GDM1 (cell line): ENCODE data around the gene RAB27B.
"Not testable (repeated sequence)": the region's sequence is repeated elsewhere in the genome, so short reads cannot be mapped to it uniquely, and the experiment has no call there.

ENCODE experiments used
- DNase-seq: peaks from one replicate; lab custom pipeline; 2025; lab: John Stamatoyannopoulos, UW

RAB27B gene

GRCh38 chr18:54828281-54828881 is at the start of gene RAB27B:
Gene RAB27B, plus strand, starts transcription at chr18:54828477. Its CDS starts 49,109 bp downstream, at chr18:54877586.
- DNase-seq: no peak

- no peak for DNase-seq
These were observed 47.9 kb upstream of the RAB27B start for GRCh38 chr18:54780285-54780861.

GRCh38 chr18:54780970-54781369 is 47.3 kb upstream of the RAB27B start:
- no peak for DNase-seq

- DNase-seq: no peak
These were observed 45.1 kb upstream of the RAB27B start for GRCh38 chr18:54783139-54783538.

- no peak for DNase-seq
These were observed 42.1 kb upstream of the RAB27B start for GRCh38 chr18:54786206-54786605.

GRCh38 chr18:54787121-54787520 is 41.2 kb upstream of the RAB27B start:
- DNase-seq: no peak

- no peak for DNase-seq
These were observed 40.7 kb upstream of the RAB27B start for GRCh38 chr18:54787616-54788015.

- DNase-seq: no peak
These were observed 38.2 kb upstream of the RAB27B start for GRCh38 chr18:54790109-54790508.

- no peak for DNase-seq
These were observed 36.6 kb upstream of the RAB27B start for GRCh38 chr18:54791657-54792056.

GRCh38 chr18:54792079-54792478 is 36.2 kb upstream of the RAB27B start:
- DNase-seq: no peak

GRCh38 chr18:54794823-54795222 is 33.5 kb upstream of the RAB27B start:
- no peak for DNase-seq

GRCh38 chr18:54798186-54798585 is 30.1 kb upstream of the RAB27B start:
- DNase-seq: no peak

GRCh38 chr18:54801374-54801773 is 26.9 kb upstream of the RAB27B start:
- no peak for DNase-seq

GRCh38 chr18:54802178-54802577 is 26.1 kb upstream of the RAB27B start:
- no peak for DNase-seq

- DNase-seq: no peak
These were observed 25.4 kb upstream of the RAB27B start for GRCh38 chr18:54802686-54803395.

- peak; percentile 69 for DNase-seq
These were observed 22.5 kb upstream of the RAB27B start for GRCh38 chr18:54805571-54806334.

- DNase-seq: no peak
These were observed 21.8 kb upstream of the RAB27B start for GRCh38 chr18:54806526-54806925.

- no peak for DNase-seq
These were observed 21.0 kb upstream of the RAB27B start for GRCh38 chr18:54807303-54807702.

- not testable (repeated sequence) for DNase-seq
These were observed 17.6 kb upstream of the RAB27B start for GRCh38 chr18:54810662-54811061.

GRCh38 chr18:54812885-54813284 is 15.4 kb upstream of the RAB27B start:
- no peak for DNase-seq

GRCh38 chr18:54813305-54813704 is 15.0 kb upstream of the RAB27B start:
- DNase-seq: no peak

- DNase-seq: no peak
These were observed 14.2 kb upstream of the RAB27B start for GRCh38 chr18:54813977-54814565.
